Aorta (tissue), 5 donors: Measurements from ENCODE around the gene ERVK3-1. TPM values are rescaled to one million over a fixed set of nuclear protein-coding genes. Genes with fewer than 3 reads are reported as not detected.
"Not testable (repeated sequence)": the region's sequence is repeated elsewhere in the genome, so short reads cannot be mapped to it uniquely, and the experiment has no call there.

ENCODE experiments used
- ATAC-seq: fragments of 200-7000 bp; cut with Tn5 transposase; one replicate; pipeline ENCODE4 v1.9.1; 2022; ENCODE audit warnings: moderate library complexity; ENCODE audit not compliant: low FRiP score
- DNase-seq, 2 donors: peaks; one replicate each; pipeline ENCODE4 v3.0.0-alpha.2; 2020
- H3K27ac ChIP-seq, 2 donors: one replicate each; pipeline ENCODE4 v1.5.1; 2013; ENCODE audit warnings: low read length in 2 of 2, mild to moderate bottlenecking in 2 of 2, moderate library complexity in 2 of 2, control low read depth in 1 of 2, inconsistent platforms in 1 of 2, low read depth in 1 of 2
- H3K27me3 ChIP-seq, 2 donors: one replicate each; pipeline ENCODE4 v1.6.1; 2013; ENCODE audit warnings: control low read depth in 1 of 2, low read length in 1 of 2, mild to moderate bottlenecking in 1 of 2, moderate library complexity in 1 of 2; ENCODE audit not compliant: insufficient read depth in 2 of 2, control insufficient read depth in 1 of 2
- H3K36me3 ChIP-seq, 2 donors: one replicate each; pipeline ENCODE4 v1.6.1; 2013; ENCODE audit warnings: control low read depth in 1 of 2, low read length in 1 of 2, mild to moderate bottlenecking in 1 of 2; ENCODE audit not compliant: insufficient read depth in 2 of 2, control insufficient read depth in 1 of 2
- H3K4me1 ChIP-seq, 2 donors: one replicate each; pipeline ENCODE4 v1.6.1; 2013; ENCODE audit warnings: low read length in 2 of 2, control low read depth in 1 of 2, mild to moderate bottlenecking in 1 of 2, moderate library complexity in 1 of 2; ENCODE audit not compliant: insufficient read depth in 2 of 2, control insufficient read depth in 1 of 2
- H3K4me3 ChIP-seq, 2 donors: one replicate each; pipeline ENCODE4 v1.5.1; 2013; ENCODE audit warnings: low read length in 2 of 2, control low read depth in 1 of 2, mild to moderate bottlenecking in 1 of 2
- H3K9me3 ChIP-seq: one replicate; pipeline ENCODE4 v1.6.1; 2013; ENCODE audit warnings: mild to moderate bottlenecking, low read length; ENCODE audit not compliant: control insufficient read depth
- WGBS, 2 donors: extraction: QIAGEN DNeasy Blood & Tissue Kit; methylation state at CpG; one replicate each; pipeline ENCODE4 v1.1.7; 2013; 5-methylcytosine and 5-hydroxymethylcytosine counted together
- intact Hi-C, 2 donors: fragments of 100-400 bp; cut with DNase I; formaldehyde crosslinking; loops; one replicate each; pipeline versions ENCODE4 v1.14.2 to v1.15.0; 2022
- polyA plus RNA-seq, 2 donors: library from polyadenylated mRNA; stranded (reverse); fragments of 200-250 nt; gene quantifications; one replicate each; pipeline ENCODE4 v1.2.3, GENCODE V29; 2013
- total RNA-seq, 2 donors: library from RNA; stranded (reverse); fragmentation: NEBNext Ultra II Directional; extraction: Animal tissue kit (Norgen Biotek cat#: 25700); gene quantifications; one replicate each; pipeline ENCODE4 v1.2.1, GENCODE V29; 2021
- donor health status: healthy with polysubstance abuse.
- donor health status: Bipolar disorder and iron deficiency.
- donor health status: DM: no; HTN: no; CAD: no.
- donor health status: DM: no; HTN: no; CAD: no.
- donor health status: DM: yes; HTN: yes; CAD: no.

ERVK3-1 gene
- total and polyA plus RNA-seq, 4 donors, result 26.4 to 48.1 (median 34.0) TPM

DNA sequence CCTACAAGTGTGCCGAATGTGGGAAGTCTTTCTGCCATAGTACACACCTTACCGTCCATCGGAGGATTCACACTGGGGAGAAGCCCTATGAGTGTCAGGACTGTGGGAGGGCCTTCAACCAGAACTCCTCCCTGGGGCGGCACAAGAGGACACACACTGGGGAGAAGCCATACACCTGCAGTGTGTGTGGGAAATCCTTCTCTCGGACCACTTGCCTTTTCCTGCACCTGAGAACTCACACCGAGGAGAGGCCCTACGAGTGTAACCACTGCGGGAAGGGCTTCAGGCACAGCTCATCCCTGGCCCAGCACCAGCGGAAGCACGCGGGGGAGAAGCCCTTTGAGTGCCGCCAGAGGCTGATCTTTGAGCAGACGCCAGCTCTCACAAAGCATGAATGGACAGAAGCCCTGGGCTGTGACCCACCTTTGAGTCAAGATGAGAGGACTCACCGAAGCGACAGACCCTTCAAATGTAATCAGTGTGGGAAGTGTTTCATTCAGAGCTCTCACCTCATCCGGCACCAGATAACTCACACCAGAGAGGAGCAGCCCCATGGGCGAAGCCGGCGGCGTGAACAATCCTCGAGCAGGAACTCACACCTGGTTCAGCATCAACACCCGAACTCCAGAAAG lies 10.3 kb upstream of the ERVK3-1 start:
- no peak for ATAC-seq
- no peak for DNase-seq
- H3K36me3 ChIP-seq, result peaks cover 0 to 26% of the 10 kb centered on the region in 2 donors

DNA sequence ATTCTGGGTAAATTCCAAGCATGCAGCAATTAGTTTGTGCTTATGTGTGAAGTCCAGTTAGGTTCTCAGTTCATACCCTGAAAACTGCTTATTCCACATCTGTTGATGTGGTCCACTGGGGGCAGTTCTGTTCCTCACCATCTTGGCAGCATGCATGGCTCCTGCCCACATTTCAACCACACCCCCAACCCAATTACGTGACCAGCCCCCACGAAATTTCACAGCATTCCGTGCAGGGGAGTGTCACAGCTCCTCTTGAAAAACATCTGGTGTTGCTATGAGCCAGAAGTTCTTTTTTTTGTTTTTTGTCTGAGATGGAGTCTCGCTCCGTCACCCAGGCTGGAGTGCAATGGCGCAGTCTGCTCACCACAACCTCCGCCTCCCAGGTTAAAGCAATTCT lies 9.1 kb upstream of the ERVK3-1 start:
- intact Hi-C loops, result no loop called here
- Histone ChIP-seq H3K36me3 (peaks cover 0 to 29% of the 10 kb centered on the region in 2 donors), H3K27ac (no peak overlapping the region), H3K4me1 (no peaks in the 10 kb centered on the region), H3K9me3 (peaks cover 23% of the 10 kb centered on the region), H3K4me3 (no peak overlapping the region), H3K27me3 (no peaks in the 10 kb centered on the region)
- ATAC-seq (no peak), DNase-seq (no peak)
- 94 to 97% methylated on average over 7 of the region's 7 CpGs for WGBS, 2 donors

More for the DNA sequence above, 10.3 kb upstream of the ERVK3-1 start:
- no peak overlapping the region for H3K27ac ChIP-seq
- H3K9me3 ChIP-seq, result peaks cover 21% of the 10 kb centered on the region
- H3K4me1 ChIP-seq, result no peaks in the 10 kb centered on the region
- 97% methylated on average over 22 of the region's 22 CpGs for WGBS, 2 donors
- intact Hi-C loops, result no loop called here
- no peaks in the 10 kb centered on the region for H3K27me3 ChIP-seq
- H3K4me3 ChIP-seq, result no peak overlapping the region

DNA sequence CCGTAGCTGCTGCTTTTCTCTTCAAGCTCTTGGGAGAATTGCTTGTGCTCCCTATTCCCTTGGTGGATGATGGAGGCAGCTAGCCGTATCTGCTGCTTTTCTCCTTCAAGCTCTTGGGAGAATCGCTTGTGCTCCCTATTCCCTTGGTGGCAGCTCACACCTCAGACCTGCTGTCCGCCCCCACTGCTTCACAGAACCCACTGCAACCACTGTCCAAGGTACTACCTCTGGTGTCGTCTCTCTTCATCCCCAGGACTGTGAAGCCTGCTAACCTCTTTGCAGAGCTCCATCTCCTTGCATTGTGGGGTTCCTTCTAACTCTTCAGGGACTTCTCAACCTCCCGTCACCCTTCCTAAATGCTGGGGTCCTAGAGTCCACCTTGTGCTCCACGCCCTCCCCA lies 4.6 kb upstream of the ERVK3-1 start:
- H3K27me3 ChIP-seq, result no peaks in the 10 kb centered on the region
- DNase-seq (no peak), ATAC-seq (no peak)
- intact Hi-C loops, result loop anchor here in 1 of 2 donors (5.0 kb wide), 1 partner anchor 118 kb away; the partner anchor contains the start of gene ZNF274
- peaks cover 0 to 5% of the 10 kb centered on the region in 2 donors for H3K36me3 ChIP-seq
- H3K27ac ChIP-seq, result no peak overlapping the region
- H3K4me3 ChIP-seq, result no peak overlapping the region
- 87 to 91% methylated on average over 7 of the region's 7 CpGs for WGBS, 2 donors
- H3K4me1 ChIP-seq, result no peaks in the 10 kb centered on the region
- peaks cover 2% of the 10 kb centered on the region for H3K9me3 ChIP-seq

DNA sequence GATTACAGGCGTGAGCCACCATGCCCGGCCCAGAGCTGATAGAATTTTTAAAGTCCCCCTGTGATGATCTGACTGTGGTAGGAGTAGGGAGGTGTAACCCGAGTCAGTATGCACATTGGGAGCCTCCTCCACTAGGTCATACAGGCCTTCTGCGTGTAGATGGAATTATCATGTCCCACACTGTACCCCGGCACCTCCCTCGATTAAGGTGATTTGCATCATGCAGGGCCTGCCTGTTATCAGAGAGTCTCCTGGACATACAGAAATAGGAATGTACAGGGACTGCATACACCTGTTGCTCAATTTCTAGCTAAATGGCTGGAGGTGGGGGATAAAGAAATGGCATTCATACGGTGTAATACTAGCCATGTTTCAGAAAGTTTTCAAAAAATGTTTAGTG lies 922 bp upstream of the ERVK3-1 start:
- ATAC-seq, result no peak
- Histone ChIP-seq H3K4me1 (peaks cover 0 to 6% of the 10 kb centered on the region in 2 donors), H3K9me3 (peaks cover 2% of the 10 kb centered on the region), H3K27ac (peak overlapping the region in 1 of 2 donors; percentile 52), H3K27me3 (no peaks in the 10 kb centered on the region), H3K36me3 (peaks cover 0 to 5% of the 10 kb centered on the region in 2 donors), H3K4me3 (no peak overlapping the region)
- intact Hi-C loops, result loop anchor here (2.0 to 5.0 kb wide), 2 partner anchors 25 to 122 kb away; partner anchors contain the start of genes ZNF8 (in 2 of the 2) and ZNF274 (in 1 of the 2)
- DNase-seq, result no peak
- 80 to 84% methylated on average over 7 of the region's 7 CpGs for WGBS, 2 donors

DNA sequence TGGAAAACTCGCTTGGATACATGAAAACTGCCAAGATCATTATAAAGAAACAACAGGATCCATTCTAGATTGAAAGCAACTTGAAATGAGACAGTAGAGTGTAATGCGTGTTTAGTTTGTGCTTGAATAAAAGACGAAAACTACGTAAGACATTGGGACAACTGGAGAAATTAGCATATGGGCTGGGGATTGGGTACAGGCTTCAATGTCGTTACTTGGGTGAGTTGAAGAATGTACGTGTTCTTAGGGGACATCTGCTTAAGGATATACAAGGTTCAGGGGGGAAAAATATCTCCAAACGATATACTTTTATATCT lies 471 bp upstream of the ERVK3-1 start:
- peaks cover 0 to 6% of the 10 kb centered on the region in 2 donors for H3K4me1 ChIP-seq
- peaks cover 2% of the 10 kb centered on the region for H3K9me3 ChIP-seq
- H3K27me3 ChIP-seq, result no peaks in the 10 kb centered on the region
- peaks cover 0 to 5% of the 10 kb centered on the region in 2 donors for H3K36me3 ChIP-seq
- intact Hi-C loops, result loop anchor here (1.0 to 5.0 kb wide), 3 partner anchors 23 to 122 kb away; partner anchors contain the start of genes ZNF8 (in 2 of the 2) and ZNF274 (in 1 of the 2)
- ATAC-seq (no peak), DNase-seq (no peak)
- H3K27ac ChIP-seq, result peak overlapping the region in 1 of 2 donors; percentile 52
- H3K4me3 ChIP-seq, result peak overlapping the region in 1 of 2 donors; percentile 50
- WGBS, 2 donors, result 7 to 15% methylated on average over 7 of the region's 7 CpGs

DNA sequence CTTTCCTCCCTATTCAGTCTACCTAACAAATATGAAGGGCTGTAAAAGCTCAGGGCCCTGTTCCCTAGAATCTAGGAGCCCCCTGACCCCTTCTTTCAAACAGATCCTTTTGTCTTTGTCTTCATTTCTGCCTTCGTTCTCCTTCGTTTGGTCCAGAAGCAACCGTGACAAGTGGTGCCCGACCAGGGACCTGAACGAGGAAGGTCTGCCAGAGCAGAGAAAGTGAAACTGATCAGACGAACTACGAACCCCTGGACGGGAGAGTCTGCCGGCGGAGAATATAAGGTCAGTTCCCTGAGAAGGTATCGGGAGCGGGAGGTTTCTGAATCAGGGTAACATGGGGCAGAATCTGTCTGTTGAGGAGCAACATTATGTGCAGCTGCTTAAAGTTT lies 751 bp downstream of the ERVK3-1 start:
- DNase-seq, result no peak

DNA sequence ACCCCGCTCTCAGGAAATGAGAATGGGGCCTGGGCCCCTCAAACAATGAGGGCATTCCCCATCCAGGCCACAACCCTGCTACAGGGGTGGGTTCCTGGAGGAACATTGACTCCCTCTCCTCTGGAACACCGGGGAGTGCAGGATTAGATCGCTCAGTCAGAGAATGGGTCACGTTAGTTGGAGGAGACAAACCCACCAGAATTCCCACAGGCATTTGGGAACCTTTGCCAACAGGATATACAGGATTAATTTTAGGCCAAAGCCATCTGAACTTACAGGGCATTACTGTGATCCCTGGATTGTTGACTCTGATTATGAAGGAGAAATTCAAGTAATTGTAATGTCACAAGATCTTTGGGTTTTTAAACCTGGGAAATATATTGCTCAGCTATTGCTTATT lies 2.6 kb downstream of the ERVK3-1 start:
- WGBS, 2 donors, result 87 to 89% methylated on average over 4 of the region's 4 CpGs
- H3K9me3 ChIP-seq, result no peaks in the 10 kb centered on the region
- no peak for ATAC-seq

More for the DNA sequence above, 751 bp downstream of the ERVK3-1 start:
- ATAC-seq, result no peak
- Histone ChIP-seq H3K27me3 (no peaks in the 10 kb centered on the region), H3K4me1 (peaks cover 0 to 6% of the 10 kb centered on the region in 2 donors), H3K9me3 (no peaks in the 10 kb centered on the region), H3K36me3 (no peaks in the 10 kb centered on the region), H3K27ac (no peak overlapping the region), H3K4me3 (peak overlapping the region; percentile 76 to 85)
- intact Hi-C loops, result loop anchor here (1.0 to 2.0 kb wide), 2 partner anchors 21 to 27 kb away; partner anchors contain the start of gene ZNF8 (in 2 of the 2)
- 67 to 71% methylated on average over 12 of the region's 12 CpGs for WGBS, 2 donors

DNA sequence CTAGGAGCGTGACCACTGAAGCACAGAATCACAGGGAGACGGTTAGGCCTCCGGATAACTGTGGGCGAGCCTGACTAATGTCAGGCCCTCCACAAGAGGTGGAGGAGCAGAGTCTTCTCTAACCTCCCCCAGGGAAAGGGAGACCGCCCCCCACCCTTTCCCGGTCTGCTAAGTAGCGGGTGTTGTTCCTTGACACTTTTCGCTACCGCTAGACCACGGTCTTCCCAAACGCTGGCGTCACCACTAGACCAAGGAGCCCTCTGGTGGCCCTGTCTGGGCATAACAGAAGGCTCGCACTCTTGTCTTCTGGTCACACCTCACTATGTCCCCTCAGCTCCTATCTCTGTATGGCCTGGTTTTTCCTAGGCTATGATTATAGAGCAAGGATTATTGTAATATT lies 5.5 kb downstream of the ERVK3-1 start:
- H3K27ac ChIP-seq, H3K9me3 ChIP-seq, H3K4me3 ChIP-seq, ATAC-seq, DNase-seq, intact Hi-C loops, H3K4me1 ChIP-seq, H3K36me3 ChIP-seq, H3K27me3 ChIP-seq: not testable (repeated sequence)
- 41 to 46% methylated on average over 12 to 13 of the region's 13 CpGs for WGBS, 2 donors

More for the DNA sequence above, 2.6 kb downstream of the ERVK3-1 start:
- Histone ChIP-seq H3K27ac (no peak overlapping the region), H3K4me3 (no peak overlapping the region), H3K4me1 (peaks cover 0 to 6% of the 10 kb centered on the region in 2 donors), H3K27me3 (no peaks in the 10 kb centered on the region), H3K36me3 (peaks cover 0 to 3% of the 10 kb centered on the region in 2 donors)
- intact Hi-C loops, result no loop called here
- no peak for DNase-seq

DNA sequence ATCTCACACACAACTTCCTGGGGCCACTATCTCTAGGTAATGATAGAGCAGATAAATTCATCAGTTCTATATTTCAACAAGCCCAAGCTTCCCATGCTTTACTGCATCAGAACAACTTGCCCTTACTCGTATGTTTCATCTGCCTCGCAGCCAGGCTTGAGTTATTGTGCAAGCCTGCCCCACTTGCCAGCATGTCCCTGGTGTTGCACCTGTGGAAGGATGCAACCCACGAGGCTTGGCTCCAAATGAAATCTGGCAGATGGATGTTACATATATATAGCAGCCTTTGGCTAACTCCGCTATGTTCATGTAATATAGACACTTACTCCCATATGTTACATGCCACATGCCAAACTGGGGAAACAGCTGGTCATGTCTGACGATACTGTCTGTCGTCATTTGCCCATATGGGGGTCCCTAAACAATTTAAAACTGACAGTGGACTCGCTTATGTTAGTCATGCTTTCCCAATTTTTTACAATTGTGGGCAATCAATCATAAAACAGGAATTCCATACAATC lies 6.2 kb downstream of the ERVK3-1 start:
- WGBS, 2 donors, result 81 to 85% methylated on average over 7 of the region's 7 CpGs
- Histone ChIP-seq H3K27me3 (no peaks in the 10 kb centered on the region), H3K9me3 (no peaks in the 10 kb centered on the region), H3K27ac (no peak overlapping the region), H3K4me3 (no peak overlapping the region), H3K36me3 (peaks cover 0 to 8% of the 10 kb centered on the region in 2 donors), H3K4me1 (no peaks in the 10 kb centered on the region)
- intact Hi-C loops, result no loop called here
- DNase-seq (no peak), ATAC-seq (no peak)
